Endothelial cell of umbilical vein (primary cell): ENCODE results near the gene PCBD1. TPM values are rescaled to one million over a fixed set of nuclear protein-coding genes. Genes with fewer than 3 reads are reported as not detected.

Experiments used
- BruUV-seq: library from RNA; stranded (reverse); fragments of 400-500 nt; replicated peaks from 2 replicates; lab custom pipeline; 2021; lab: Mats Ljungman, UMichigan
- CTCF ChIA-PET: fragments of 300-600, 350-600 bp; sonication (Branson Sonifier 250); formaldehyde crosslinking; loops from one replicate; lab custom pipeline; 2021; ENCODE audit warnings: antibody characterized with exemption, inconsistent platforms; lab: Charles Lee
- POLR2A ChIA-PET: fragments of 300-600, 350-600 bp; sonication (Branson Sonifier 250); formaldehyde crosslinking; loops from one replicate; lab custom pipeline; 2021; ENCODE audit warnings: antibody characterized with exemption, inconsistent platforms; lab: Charles Lee
- DNase-seq: peaks from one replicate; pipeline ENCODE4 v3.0.0-alpha.2; 2011; ENCODE audit warnings: low read depth, low spot score
- FAIRE-seq: peaks from 2 replicates; lab custom pipeline; 2011; peaks lifted over from hg19 to GRCh38; lab: Jason Lieb, UNC
- H2AFZ ChIP-seq: 2 replicates; pipeline ENCODE4 v1.6.0; 2012; ENCODE audit warnings: low read depth, low read length, control low read depth, inconsistent platforms
- H3K27ac ChIP-seq: 2 replicates; pipeline ENCODE4 v1.5.1; 2011; ENCODE audit warnings: low read depth, mild to moderate bottlenecking, control low read depth, low read length, moderate library complexity; ENCODE audit not compliant: insufficient read depth
- H3K27me3 ChIP-seq, 2 experiments: 2 replicates each; pipeline versions ENCODE4 v1.6.0 to v1.6.1; 2011; ENCODE audit warnings: low read length in 2 of 2, mixed read lengths in 1 of 2; ENCODE audit not compliant: control insufficient read depth in 2 of 2, insufficient read depth in 2 of 2
- H3K36me3 ChIP-seq, 2 experiments: 2 replicates in 1 of 2; 3 replicates in 1 of 2; pipeline ENCODE4 v1.5.1; 2011; ENCODE audit warnings: low read length in 2 of 2, mild to moderate bottlenecking in 1 of 2, moderate library complexity in 1 of 2; ENCODE audit not compliant: control insufficient read depth in 2 of 2, insufficient read depth in 2 of 2; ENCODE audit errors: extremely low read depth in 1 of 2
- H3K4me1 ChIP-seq: 3 replicates; pipeline ENCODE4 v1.5.1; 2011; ENCODE audit warnings: mild to moderate bottlenecking, low read length; ENCODE audit not compliant: control insufficient read depth, insufficient read depth; ENCODE audit errors: extremely low read depth
- H3K4me2 ChIP-seq: 2 replicates; pipeline ENCODE4 v1.6.1; 2011; ENCODE audit warnings: low read length, control low read depth, mixed read lengths; ENCODE audit not compliant: insufficient read depth
- H3K4me3 ChIP-seq, 3 experiments: fragments of 200-600 bp in 1 of 3; sonication (generic), shearing (Covaris generic) in 1 of 3; replicated peaks in 1 of 3; 2 replicates each; pipeline ENCODE4 v1.5.1; 2011 to 2016; ENCODE audit warnings: control low read depth in 3 of 3, low read length in 3 of 3, mild to moderate bottlenecking in 2 of 3, inconsistent platforms in 1 of 3, low read depth in 1 of 3, moderate library complexity in 1 of 3; ENCODE audit not compliant: insufficient read depth in 1 of 3
- H3K79me2 ChIP-seq: 2 replicates; pipeline ENCODE4 v1.6.0; 2012; ENCODE audit warnings: low read length, inconsistent platforms; ENCODE audit not compliant: control insufficient read depth, insufficient read depth
- H3K9ac ChIP-seq: replicated peaks from 2 replicates; pipeline ENCODE3; 2011; ENCODE audit warnings: low read length, control low read depth; ENCODE audit not compliant: insufficient read depth; ENCODE audit errors: extremely low read depth
- H3K9me1 ChIP-seq: replicated peaks from 3 replicates; pipeline ENCODE4 v1.6.0; 2011; ENCODE audit warnings: mild to moderate bottlenecking, low read length; ENCODE audit not compliant: control insufficient read depth, insufficient read depth; ENCODE audit errors: extremely low read depth
- H3K9me3 ChIP-seq: replicated peaks from 2 replicates; pipeline ENCODE4 v1.5.1; 2012; ENCODE audit warnings: low read length, inconsistent platforms; ENCODE audit not compliant: control insufficient read depth, insufficient read depth
- H4K20me1 ChIP-seq: replicated peaks from 2 replicates; pipeline ENCODE3; 2011; ENCODE audit warnings: mild to moderate bottlenecking, low read length; ENCODE audit not compliant: control insufficient read depth, insufficient read depth; ENCODE audit errors: extremely low read depth
- EZH2 ChIP-seq: IDR thresholded peaks from 2 replicates; pipeline ENCODE4 v1.6.1; 2012; ENCODE audit warnings: borderline replicate concordance, low read depth, mild to moderate bottlenecking, moderate library complexity, low read length, inconsistent platforms; ENCODE audit not compliant: severe bottlenecking
- FOS ChIP-seq: IDR thresholded peaks from 2 replicates; pipeline ENCODE4 v1.6.1; 2011; ENCODE audit warnings: mild to moderate bottlenecking, low read length, moderate library complexity, borderline replicate concordance; ENCODE audit not compliant: insufficient read depth
- GATA2 ChIP-seq: IDR thresholded peaks from 2 replicates; pipeline ENCODE4 v1.7.0; 2011; ENCODE audit warnings: low read depth, mild to moderate bottlenecking, moderate library complexity, mixed read lengths, low read length; ENCODE audit not compliant: insufficient read length, insufficient read depth
- JUN ChIP-seq: IDR thresholded peaks from 2 replicates; pipeline ENCODE4 v1.6.1; 2011; ENCODE audit warnings: borderline replicate concordance, low read depth; ENCODE audit not compliant: insufficient read length, insufficient read depth
- MYC ChIP-seq: IDR thresholded peaks from one replicate; pipeline ENCODE4 v1.6.1; 2011; ENCODE audit warnings: mild to moderate bottlenecking, low read depth, low read length
- POLR2A ChIP-seq: IDR thresholded peaks from 2 replicates; pipeline ENCODE4 v1.6.1; 2012; ENCODE audit warnings: low read depth, mild to moderate bottlenecking, control low read depth, low read length
- POLR2AphosphoS5 ChIP-seq: IDR thresholded peaks from 2 replicates; pipeline ENCODE4 v1.6.1; 2012; ENCODE audit warnings: low read depth, mild to moderate bottlenecking, control low read depth, low read length, moderate library complexity; ENCODE audit not compliant: insufficient read depth
- dilution Hi-C: fragments of 300-500 bp; cut with MboI; formaldehyde crosslinking; loops from one replicate; pipeline ENCODE4 v1.15.0; 2019; ENCODE audit warnings: low sequenced_read_pairs; ENCODE audit not compliant: extremely low pct_ligation_motif_present
- intact Hi-C: fragments of 100-400 bp; cut with micrococcal nuclease; formaldehyde crosslinking; loops from one replicate; pipeline ENCODE4 v1.10.0; 2022
- polyA plus RNA-seq, 4 experiments: library from polyadenylated mRNA; depleted of rRNA in 3 of 4; stranded (reverse) in 3 of 4; unstranded in 1 of 4; fragments of >200 nt; gene quantifications; 2 replicates each; pipeline versions ENCODE4 v1.2.1 to v1.2.3, GENCODE V29; 2011 to 2012; ENCODE audit warnings: missing spikeins in 1 of 4
- total RNA-seq: library from RNA; stranded (reverse); gene quantifications from 2 replicates; pipeline ENCODE4 v1.2.3, GENCODE V29; 2021
- TF ChIP-seq, protein P1 (sequence below), 2 donors: IDR thresholded peaks; 1 replicate in 1 of 2; 2 replicates in 1 of 2; pipeline ENCODE4 v1.5.1; 2011; ENCODE audit warnings: low read length in 2 of 2, mild to moderate bottlenecking in 2 of 2, moderate library complexity in 2 of 2, control low read depth in 1 of 2, inconsistent platforms in 1 of 2, low read depth in 1 of 2; ENCODE audit not compliant: insufficient read depth in 1 of 2; ENCODE audit errors: extremely low read depth in 1 of 2
- TF ChIP-seq, protein P2 (sequence below): IDR thresholded peaks from 2 replicates; pipeline ENCODE4 v1.6.1; 2011; ENCODE audit not compliant: insufficient read depth, insufficient read length

PCBD1 gene
- total and polyA plus RNA-seq, 2 donors (not counting 3 experiments of a cell fraction or from before 2014, with no cell fraction given): 95.7 to 113 TPM

DNA sequence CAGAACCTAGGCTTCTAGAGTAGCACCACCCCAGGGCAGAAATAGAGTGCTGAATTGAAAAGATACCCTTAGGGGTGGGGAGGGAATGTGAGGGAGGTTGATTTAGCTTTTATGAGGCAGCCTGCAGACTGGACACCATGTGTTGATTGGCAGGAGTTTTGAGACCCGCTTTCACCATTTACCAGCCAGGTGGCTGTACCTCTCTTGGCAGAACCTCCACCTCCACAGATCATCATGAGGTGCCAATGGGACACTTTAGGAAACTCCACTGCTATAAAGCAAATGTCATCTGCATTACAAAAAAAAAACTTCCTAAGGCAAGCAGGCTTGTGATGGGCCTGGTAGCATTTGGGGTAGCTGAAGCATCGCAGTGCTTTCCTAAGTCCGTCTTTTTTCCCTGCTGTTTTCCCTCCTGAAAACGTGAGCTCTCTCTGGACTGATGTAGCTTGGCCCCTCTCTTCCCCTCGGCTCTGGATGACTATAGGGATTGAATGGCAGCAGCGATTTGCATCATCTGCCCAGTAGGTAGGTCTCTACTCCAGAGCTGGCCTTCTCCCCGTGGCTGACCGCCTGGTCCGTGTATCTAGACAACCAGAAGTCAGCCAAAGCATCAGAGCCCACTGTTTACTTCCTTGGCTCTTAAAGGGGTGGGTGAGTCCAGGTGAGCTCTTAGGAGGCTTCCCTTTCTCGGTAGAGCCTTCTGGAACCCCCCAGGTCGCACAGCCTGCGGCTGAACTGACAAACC lies 1.3 kb downstream of the PCBD1 start:
- Histone ChIP-seq H3K27ac (no peak overlapping the region), H3K9me1 (no peaks in the 10 kb centered on the region), H3K4me1 (peaks cover 21% of the 10 kb centered on the region), H3K4me3 (peak overlapping the region in 2 of 3 experiments; percentile 47 to 78), H4K20me1 (no peaks in the 10 kb centered on the region), H3K9me3 (no peaks in the 10 kb centered on the region), H2AFZ (no peak overlapping the region), H3K9ac (peak overlapping the region; percentile 52), H3K27me3 (no peaks in the 10 kb centered on the region), H3K79me2 (peaks cover 8% of the 10 kb centered on the region), H3K36me3 (peaks cover 5 to 6% of the 10 kb centered on the region in 2 experiments), H3K4me2 (peak overlapping the region; percentile 32)
- FAIRE-seq: no peak
- intact Hi-C loops (loop anchor here (10.0 kb wide), 1 partner anchor 422 kb away; no protein-coding TSS in a partner anchor), dilution Hi-C loops (no loop called here)
- CTCF ChIA-PET: interaction anchor here (0.9 to 3.2 kb wide), 4 partner anchors 8 to 71 kb away, joined by 3 to 20 read pairs (median 8); partner anchors contain the start of gene SGPL1
- TF ChIP-seq POLR2A (no peak), EZH2 (no peak), GATA2 (no peak), MYC (no peak), JUN (no peak), FOS (no peak), POLR2AphosphoS5 (no peak)
- TF ChIP-seq, protein P1, sequence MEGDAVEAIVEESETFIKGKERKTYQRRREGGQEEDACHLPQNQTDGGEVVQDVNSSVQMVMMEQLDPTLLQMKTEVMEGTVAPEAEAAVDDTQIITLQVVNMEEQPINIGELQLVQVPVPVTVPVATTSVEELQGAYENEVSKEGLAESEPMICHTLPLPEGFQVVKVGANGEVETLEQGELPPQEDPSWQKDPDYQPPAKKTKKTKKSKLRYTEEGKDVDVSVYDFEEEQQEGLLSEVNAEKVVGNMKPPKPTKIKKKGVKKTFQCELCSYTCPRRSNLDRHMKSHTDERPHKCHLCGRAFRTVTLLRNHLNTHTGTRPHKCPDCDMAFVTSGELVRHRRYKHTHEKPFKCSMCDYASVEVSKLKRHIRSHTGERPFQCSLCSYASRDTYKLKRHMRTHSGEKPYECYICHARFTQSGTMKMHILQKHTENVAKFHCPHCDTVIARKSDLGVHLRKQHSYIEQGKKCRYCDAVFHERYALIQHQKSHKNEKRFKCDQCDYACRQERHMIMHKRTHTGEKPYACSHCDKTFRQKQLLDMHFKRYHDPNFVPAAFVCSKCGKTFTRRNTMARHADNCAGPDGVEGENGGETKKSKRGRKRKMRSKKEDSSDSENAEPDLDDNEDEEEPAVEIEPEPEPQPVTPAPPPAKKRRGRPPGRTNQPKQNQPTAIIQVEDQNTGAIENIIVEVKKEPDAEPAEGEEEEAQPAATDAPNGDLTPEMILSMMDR (IDR thresholded peaks at IDR 0.05; ENCODE audit: extremely low read depth in 1 of 2, insufficient read depth in 1 of 2, low read depth in 1 of 2, low read length in 2 of 2): no peak
- TF ChIP-seq, protein P2, sequence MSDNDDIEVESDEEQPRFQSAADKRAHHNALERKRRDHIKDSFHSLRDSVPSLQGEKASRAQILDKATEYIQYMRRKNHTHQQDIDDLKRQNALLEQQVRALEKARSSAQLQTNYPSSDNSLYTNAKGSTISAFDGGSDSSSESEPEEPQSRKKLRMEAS: no peak
- DNase-seq: no peak
- no TSS peak for BruUV-seq
- POLR2A ChIA-PET: interaction anchor here (1.0 kb wide), 1 partner anchor 70 kb away, joined by 4 read pairs; no protein-coding TSS in a partner anchor
